Gastroesophageal sphincter (tissue), 4 donors: ENCODE results near the gene GPR42. TPM values are rescaled to one million over a fixed set of nuclear protein-coding genes. Genes with fewer than 3 reads are reported as not detected.
A peak's percentile ranks its signal among the peaks of the same experiment; 100 is the strongest.

ENCODE experiments used
- ATAC-seq: fragments of 150-250 bp; one replicate; pipeline ENCODE4 v1.9.1; 2016; ENCODE audit warnings: mild to moderate bottlenecking, moderate library complexity
- H3K27ac ChIP-seq, 4 donors: fragments of 200-600 bp; sonication (generic) in 3 of 4; 1 replicate in 3 of 4; 2 replicates in 1 of 4; pipeline ENCODE4 v1.5.1; 2016 to 2019
- H3K27me3 ChIP-seq: fragments of 200-600 bp; sonication (generic); one replicate; pipeline ENCODE4 v1.5.1; 2019
- H3K36me3 ChIP-seq, 2 donors: fragments of 200-600 bp; sonication (generic); one replicate each; pipeline ENCODE4 v1.5.1; 2019; ENCODE audit warnings: control low read depth in 1 of 2
- H3K4me1 ChIP-seq, 3 donors: fragments of 200-600 bp; sonication (generic); 1 replicate in 2 of 3; 2 replicates in 1 of 3; pipeline ENCODE4 v1.5.1; 2016 to 2019; ENCODE audit warnings: control low read depth in 2 of 3
- H3K4me3 ChIP-seq, 2 donors: fragments of 200-600 bp; sonication (generic); one replicate each; pipeline ENCODE4 v1.5.1; 2019; ENCODE audit warnings: mild to moderate bottlenecking in 1 of 2, moderate library complexity in 1 of 2
- H3K9me3 ChIP-seq, 3 donors: fragments of 200-600 bp; sonication (generic); one replicate each; pipeline ENCODE4 v1.5.1; 2017 to 2019; ENCODE audit warnings: control low read depth in 2 of 3
- EP300 ChIP-seq: sonication (generic); formaldehyde crosslinking; IDR thresholded peaks from one replicate; pipeline ENCODE4 v1.6.1; 2017; ENCODE audit warnings: antibody characterized with exemption, mild to moderate bottlenecking
- POLR2A ChIP-seq, 2 donors: fragments of 450-650 bp; IDR thresholded peaks; one replicate each; pipeline ENCODE4 v1.6.1; 2017; ENCODE audit warnings: antibody characterized with exemption in 2 of 2, mild to moderate bottlenecking in 2 of 2, moderate library complexity in 1 of 2
- POLR2AphosphoS5 ChIP-seq: sonication (generic); formaldehyde crosslinking; IDR thresholded peaks from one replicate; pipeline ENCODE4 v1.6.1; 2017; ENCODE audit warnings: antibody characterized with exemption
- WGBS, 2 donors: methylation state at CpG; one replicate each; pipeline ENCODE4 v1.1.5; 2018; ENCODE audit warnings: low coverage in 1 of 2; 5-methylcytosine and 5-hydroxymethylcytosine counted together
- total RNA-seq, 4 donors: library from RNA; depleted of rRNA; stranded (reverse); fragments of >200 nt; gene quantifications; one replicate each; pipeline ENCODE4 v1.1.0, GENCODE V29; 2016
- TF ChIP-seq, protein P1 (sequence below), 4 experiments: fragments of 200-600 bp in 2 of 4; fragments of 450-650 bp in 2 of 4; sonication (generic) in 1 of 4; IDR thresholded peaks; one replicate each; pipeline ENCODE4 v1.5.1; 2017 to 2019; ENCODE audit warnings: antibody characterized with exemption in 4 of 4, mild to moderate bottlenecking in 2 of 4, moderate library complexity in 2 of 4

The GPR42 gene
- total RNA-seq, 4 donors from 2014 or later: not detected

DNA sequence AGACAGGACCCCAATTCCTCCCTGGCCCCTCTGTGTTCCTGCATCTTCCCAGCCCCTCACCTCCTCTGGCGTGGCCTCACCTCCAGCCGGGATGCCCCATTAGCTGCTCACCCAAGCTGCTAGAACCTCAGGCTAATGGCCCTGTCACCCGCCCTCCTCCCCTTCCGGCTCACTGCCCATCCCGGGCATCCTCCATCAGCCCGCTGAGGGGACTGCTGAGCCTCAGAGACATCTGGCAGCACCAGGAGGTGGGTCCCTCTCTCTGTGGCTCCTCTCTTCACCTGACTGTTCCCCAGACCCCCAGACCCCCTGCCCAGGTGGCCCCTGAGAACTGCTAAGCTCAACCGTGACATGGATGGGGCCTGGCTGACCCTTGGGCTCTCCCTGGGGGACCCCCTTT is 20.3 kb upstream of the GPR42 start:
- 84 to 86% methylated on average over 2 to 4 of the region's 7 CpGs for WGBS, 2 donors
- no peaks in the 10 kb centered on the region for H3K9me3 ChIP-seq
- H3K4me1 ChIP-seq: no peaks in the 10 kb centered on the region
- no peak overlapping the region for H3K27ac ChIP-seq
- H3K27me3 ChIP-seq: peaks cover 78% of the 10 kb centered on the region
- TF ChIP-seq POLR2A (IDR thresholded peaks at IDR 0.05) (no peak), EP300 (no peak), POLR2AphosphoS5 (no peak)
- TF ChIP-seq, protein P1, sequence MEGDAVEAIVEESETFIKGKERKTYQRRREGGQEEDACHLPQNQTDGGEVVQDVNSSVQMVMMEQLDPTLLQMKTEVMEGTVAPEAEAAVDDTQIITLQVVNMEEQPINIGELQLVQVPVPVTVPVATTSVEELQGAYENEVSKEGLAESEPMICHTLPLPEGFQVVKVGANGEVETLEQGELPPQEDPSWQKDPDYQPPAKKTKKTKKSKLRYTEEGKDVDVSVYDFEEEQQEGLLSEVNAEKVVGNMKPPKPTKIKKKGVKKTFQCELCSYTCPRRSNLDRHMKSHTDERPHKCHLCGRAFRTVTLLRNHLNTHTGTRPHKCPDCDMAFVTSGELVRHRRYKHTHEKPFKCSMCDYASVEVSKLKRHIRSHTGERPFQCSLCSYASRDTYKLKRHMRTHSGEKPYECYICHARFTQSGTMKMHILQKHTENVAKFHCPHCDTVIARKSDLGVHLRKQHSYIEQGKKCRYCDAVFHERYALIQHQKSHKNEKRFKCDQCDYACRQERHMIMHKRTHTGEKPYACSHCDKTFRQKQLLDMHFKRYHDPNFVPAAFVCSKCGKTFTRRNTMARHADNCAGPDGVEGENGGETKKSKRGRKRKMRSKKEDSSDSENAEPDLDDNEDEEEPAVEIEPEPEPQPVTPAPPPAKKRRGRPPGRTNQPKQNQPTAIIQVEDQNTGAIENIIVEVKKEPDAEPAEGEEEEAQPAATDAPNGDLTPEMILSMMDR (IDR thresholded peaks at IDR 0.05): no peak
- no peak overlapping the region for H3K4me3 ChIP-seq
- no peaks in the 10 kb centered on the region for H3K36me3 ChIP-seq
- ATAC-seq: no peak

DNA sequence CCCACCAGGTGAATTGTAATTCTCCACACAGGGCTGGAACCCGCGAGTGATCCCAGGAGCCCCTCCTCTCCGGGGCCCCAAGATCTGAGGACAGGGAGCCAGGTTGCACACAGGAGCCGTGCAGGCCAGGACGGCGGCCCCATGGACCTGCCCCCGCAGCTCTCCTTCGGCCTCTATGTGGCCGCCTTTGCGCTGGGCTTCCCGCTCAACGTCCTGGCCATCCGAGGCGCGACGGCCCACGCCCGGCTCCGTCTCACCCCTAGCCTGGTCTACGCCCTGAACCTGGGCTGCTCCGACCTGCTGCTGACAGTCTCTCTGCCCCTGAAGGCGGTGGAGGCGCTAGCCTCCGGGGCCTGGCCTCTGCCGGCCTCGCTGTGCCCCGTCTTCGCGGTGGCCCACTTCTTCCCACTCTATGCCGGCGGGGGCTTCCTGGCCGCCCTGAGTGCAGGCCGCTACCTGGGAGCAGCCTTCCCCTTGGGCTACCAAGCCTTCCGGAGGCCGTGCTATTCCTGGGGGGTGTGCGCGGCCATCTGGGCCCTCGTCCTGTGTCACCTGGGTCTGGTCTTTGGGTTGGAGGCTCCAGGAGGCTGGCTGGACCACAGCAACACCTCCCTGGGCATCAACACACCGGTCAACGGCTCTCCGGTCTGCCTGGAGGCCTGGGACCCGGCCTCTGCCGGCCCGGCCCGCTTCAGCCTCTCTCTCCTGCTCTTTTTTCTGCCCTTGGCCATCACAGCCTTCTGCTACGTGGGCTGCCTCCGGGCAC is 19.3 kb upstream of the GPR42 start:
- Histone ChIP-seq H3K4me3 (no peak overlapping the region), H3K27me3 (peaks cover 75% of the 10 kb centered on the region), H3K9me3 (no peaks in the 10 kb centered on the region), H3K36me3 (no peaks in the 10 kb centered on the region), H3K27ac (no peak overlapping the region), H3K4me1 (no peaks in the 10 kb centered on the region)
- TF ChIP-seq EP300 (no peak), POLR2A (IDR thresholded peaks at IDR 0.05) (no peak), POLR2AphosphoS5 (no peak)
- TF ChIP-seq, protein P1 (IDR thresholded peaks at IDR 0.05): no peak
- ATAC-seq: no peak
- WGBS, 2 donors: 100% methylated on average over 1 of the region's 47 CpGs; no CpG with 5 or more reads in 1 of the 2 donors

DNA sequence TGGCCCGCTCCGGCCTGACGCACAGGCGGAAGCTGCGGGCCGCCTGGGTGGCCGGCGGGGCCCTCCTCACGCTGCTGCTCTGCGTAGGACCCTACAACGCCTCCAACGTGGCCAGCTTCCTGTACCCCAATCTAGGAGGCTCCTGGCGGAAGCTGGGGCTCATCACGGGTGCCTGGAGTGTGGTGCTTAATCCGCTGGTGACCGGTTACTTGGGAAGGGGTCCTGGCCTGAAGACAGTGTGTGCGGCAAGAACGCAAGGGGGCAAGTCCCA is 18.8 kb upstream of the GPR42 start:
- Histone ChIP-seq H3K4me3 (no peak overlapping the region), H3K36me3 (no peaks in the 10 kb centered on the region), H3K9me3 (no peaks in the 10 kb centered on the region), H3K27ac (no peak overlapping the region), H3K4me1 (no peaks in the 10 kb centered on the region), H3K27me3 (peaks cover 72% of the 10 kb centered on the region)
- no peak for ATAC-seq
- no CpG with 5 or more reads among the region's 18 CpGs for WGBS, 2 donors
- no peak for TF ChIP-seq EP300
- TF ChIP-seq, protein P1 (IDR thresholded peaks at IDR 0.05): no peak
- no peak for TF ChIP-seq POLR2AphosphoS5
- no peak for TF ChIP-seq POLR2A (IDR thresholded peaks at IDR 0.05)

DNA sequence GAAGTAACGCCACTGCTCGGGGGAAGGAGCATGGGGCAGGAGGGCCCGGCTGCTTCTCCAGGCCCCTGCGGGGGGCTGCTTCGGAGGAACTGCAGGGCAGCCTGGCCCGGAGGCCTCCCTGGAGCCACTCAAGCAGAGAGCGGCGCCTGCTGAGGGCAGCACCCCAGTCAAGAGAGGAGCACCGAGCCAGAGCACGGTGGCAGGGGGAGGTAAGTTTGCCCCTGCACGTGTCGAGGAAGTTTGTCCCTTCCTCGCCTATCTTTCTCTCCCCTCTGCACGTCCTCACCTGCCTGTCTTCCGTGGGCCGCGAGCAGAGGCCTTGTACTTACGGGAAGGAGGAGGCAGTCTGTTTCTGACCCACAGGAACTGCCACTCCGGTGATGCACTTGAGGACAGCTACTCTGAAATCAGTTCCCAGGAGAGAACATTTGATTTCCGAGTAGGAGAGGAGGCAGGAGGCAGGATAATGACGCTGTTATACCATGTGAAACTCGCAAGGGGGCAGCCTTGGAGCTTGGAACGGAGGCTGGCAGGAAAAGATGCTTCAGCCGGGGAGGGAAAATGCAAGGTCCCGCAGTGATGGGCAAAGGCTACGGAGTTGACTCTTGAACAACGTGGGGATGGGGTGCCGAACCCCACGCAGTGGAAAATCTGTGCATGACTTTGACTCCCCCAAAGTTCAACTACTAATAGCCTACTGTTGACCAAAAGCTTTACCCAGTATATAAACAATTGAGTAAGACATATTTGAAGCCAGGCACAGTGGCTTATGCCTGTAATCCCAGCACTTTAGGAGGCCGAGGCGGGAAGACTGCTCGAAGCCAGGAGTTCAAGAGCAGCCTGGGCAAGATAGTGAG is 18.2 kb upstream of the GPR42 start:
- Histone ChIP-seq H3K36me3 (no peaks in the 10 kb centered on the region), H3K27ac (no peak overlapping the region), H3K9me3 (no peaks in the 10 kb centered on the region), H3K4me1 (no peaks in the 10 kb centered on the region), H3K27me3 (peaks cover 77% of the 10 kb centered on the region), H3K4me3 (no peak overlapping the region)
- TF ChIP-seq, protein P1 (IDR thresholded peaks at IDR 0.05): peak in 3 of 4 experiments; percentile 45 to 74 (median 70)
- TF ChIP-seq EP300: no peak
- no peak for TF ChIP-seq POLR2AphosphoS5
- TF ChIP-seq POLR2A (IDR thresholded peaks at IDR 0.05): no peak
- peak; percentile 51 for ATAC-seq
- 2 to 24% methylated on average over 12 to 23 of the region's 32 CpGs for WGBS, 2 donors
